ENCODE results near the gene ZNF559.

DNA sequence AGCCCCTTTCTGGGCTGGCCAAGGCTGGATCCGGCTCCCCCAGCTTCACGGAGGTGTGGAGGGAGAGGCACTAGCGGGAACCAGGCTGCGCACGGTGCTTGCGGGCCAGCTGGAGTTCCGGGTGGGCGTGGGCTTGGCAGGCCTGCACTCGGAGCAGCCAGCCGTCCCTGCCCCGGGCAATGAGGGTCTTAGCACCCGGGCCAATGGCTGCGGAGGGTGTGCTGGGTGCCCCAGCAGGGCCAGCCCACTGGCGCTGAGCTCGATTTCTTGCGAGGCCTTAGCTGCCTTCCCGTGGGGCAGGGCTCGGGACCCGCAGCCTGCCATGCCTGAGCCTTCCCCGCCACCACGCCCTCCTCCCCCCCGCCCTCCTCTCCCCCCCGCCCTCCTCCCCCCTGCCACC is 2.6 kb upstream of the ZNF559 start:
- TF ChIP-seq, protein P1, sequence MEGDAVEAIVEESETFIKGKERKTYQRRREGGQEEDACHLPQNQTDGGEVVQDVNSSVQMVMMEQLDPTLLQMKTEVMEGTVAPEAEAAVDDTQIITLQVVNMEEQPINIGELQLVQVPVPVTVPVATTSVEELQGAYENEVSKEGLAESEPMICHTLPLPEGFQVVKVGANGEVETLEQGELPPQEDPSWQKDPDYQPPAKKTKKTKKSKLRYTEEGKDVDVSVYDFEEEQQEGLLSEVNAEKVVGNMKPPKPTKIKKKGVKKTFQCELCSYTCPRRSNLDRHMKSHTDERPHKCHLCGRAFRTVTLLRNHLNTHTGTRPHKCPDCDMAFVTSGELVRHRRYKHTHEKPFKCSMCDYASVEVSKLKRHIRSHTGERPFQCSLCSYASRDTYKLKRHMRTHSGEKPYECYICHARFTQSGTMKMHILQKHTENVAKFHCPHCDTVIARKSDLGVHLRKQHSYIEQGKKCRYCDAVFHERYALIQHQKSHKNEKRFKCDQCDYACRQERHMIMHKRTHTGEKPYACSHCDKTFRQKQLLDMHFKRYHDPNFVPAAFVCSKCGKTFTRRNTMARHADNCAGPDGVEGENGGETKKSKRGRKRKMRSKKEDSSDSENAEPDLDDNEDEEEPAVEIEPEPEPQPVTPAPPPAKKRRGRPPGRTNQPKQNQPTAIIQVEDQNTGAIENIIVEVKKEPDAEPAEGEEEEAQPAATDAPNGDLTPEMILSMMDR (IDR thresholded peaks at IDR 0.05): no peak
- no peak for TF ChIP-seq POLR2AphosphoS5 (IDR thresholded peaks at IDR 0.05)

Data from prostate gland (tissue), 2 donors.